ENCODE data around the gene GLRX.
"Not testable (repeated sequence)": the region's sequence is repeated elsewhere in the genome, so short reads cannot be mapped to it uniquely, and the experiment has no call there.

GLRX gene

GRCh38 chr5:95843733-95844223 is 21.3 kb upstream of the GLRX start:
- Mint-ChIP-seq H3K27ac (peak overlapping the region; percentile 88), H3K9me3 (no peaks in the 10 kb centered on the region), H3K4me1 (ENCODE audit: low read depth) (peaks cover 60% of the 10 kb centered on the region), H3K27me3 (peaks cover 3% of the 10 kb centered on the region), H3K36me3 (ENCODE audit: low read depth) (no peaks in the 10 kb centered on the region), H3K4me3 (no peak overlapping the region)
- intact Hi-C loops (cut with micrococcal nuclease) = loop anchor here (1.0 to 5.0 kb wide), 5 partner anchors 19 to 286 kb away; partner anchors contain the start of genes ARSK and RFESD

GRCh38 chr5:95842854-95843544 is 20.5 kb upstream of the GLRX start:
- H3K27ac Mint-ChIP-seq = peak overlapping the region; percentile 88
- peaks cover 65% of the 10 kb centered on the region for H3K4me1 Mint-ChIP-seq (ENCODE audit: low read depth)
- H3K9me3 Mint-ChIP-seq = no peaks in the 10 kb centered on the region
- no peaks in the 10 kb centered on the region for H3K36me3 Mint-ChIP-seq (ENCODE audit: low read depth)
- peaks cover 2% of the 10 kb centered on the region for H3K27me3 Mint-ChIP-seq
- intact Hi-C loops (cut with micrococcal nuclease) = loop anchor here (1.0 to 5.0 kb wide), 5 partner anchors 18 to 286 kb away; partner anchors contain the start of genes ARSK and RFESD
- H3K4me3 Mint-ChIP-seq = no peak overlapping the region

GRCh38 chr5:95841914-95842812 is 19.6 kb upstream of the GLRX start:
- Mint-ChIP-seq H3K9me3 (no peaks in the 10 kb centered on the region), H3K36me3 (ENCODE audit: low read depth) (no peaks in the 10 kb centered on the region), H3K27me3 (no peaks in the 10 kb centered on the region), H3K4me1 (ENCODE audit: low read depth) (peaks cover 71% of the 10 kb centered on the region), H3K27ac (peak overlapping the region; percentile 88), H3K4me3 (no peak overlapping the region)
- intact Hi-C loops (cut with micrococcal nuclease) = loop anchor here (2.0 to 5.0 kb wide), 4 partner anchors 17 to 285 kb away; partner anchors contain the start of genes ARSK and RFESD

GRCh38 chr5:95840956-95841705 is 18.6 kb upstream of the GLRX start:
- Mint-ChIP-seq H3K9me3 (no peaks in the 10 kb centered on the region), H3K36me3 (ENCODE audit: low read depth) (no peaks in the 10 kb centered on the region), H3K27me3 (no peaks in the 10 kb centered on the region), H3K4me3 (no peak overlapping the region), H3K4me1 (ENCODE audit: low read depth) (peaks cover 78% of the 10 kb centered on the region), H3K27ac (peak overlapping the region; percentile 88)
- intact Hi-C loops (cut with micrococcal nuclease) = loop anchor here (5.0 kb wide), 2 partner anchors 34 to 284 kb away; partner anchors contain the start of gene ARSK

- Mint-ChIP-seq H3K27ac (peak overlapping the region; percentile 88), H3K36me3 (ENCODE audit: low read depth) (no peaks in the 10 kb centered on the region), H3K4me3 (no peak overlapping the region), H3K9me3 (no peaks in the 10 kb centered on the region), H3K4me1 (ENCODE audit: low read depth) (peaks cover 79% of the 10 kb centered on the region), H3K27me3 (no peaks in the 10 kb centered on the region)
- intact Hi-C loops (cut with micrococcal nuclease) = loop anchor here (5.0 kb wide), 2 partner anchors 32 to 282 kb away; partner anchors contain the start of gene ARSK
These were observed 17.1 kb upstream of the GLRX start for GRCh38 chr5:95839658-95840057.

GRCh38 chr5:95838556-95838955 is 16.0 kb upstream of the GLRX start:
- no peaks in the 10 kb centered on the region for H3K9me3 Mint-ChIP-seq
- H3K36me3 Mint-ChIP-seq (ENCODE audit: low read depth) = no peaks in the 10 kb centered on the region
- no peaks in the 10 kb centered on the region for H3K27me3 Mint-ChIP-seq
- intact Hi-C loops (cut with micrococcal nuclease) = no loop called here
- no peak overlapping the region for H3K4me3 Mint-ChIP-seq
- peaks cover 85% of the 10 kb centered on the region for H3K4me1 Mint-ChIP-seq (ENCODE audit: low read depth)
- H3K27ac Mint-ChIP-seq = no peak overlapping the region

- Mint-ChIP-seq H3K4me3 (no peak overlapping the region), H3K27ac (no peak overlapping the region), H3K36me3 (ENCODE audit: low read depth) (no peaks in the 10 kb centered on the region), H3K9me3 (no peaks in the 10 kb centered on the region), H3K27me3 (no peaks in the 10 kb centered on the region), H3K4me1 (ENCODE audit: low read depth) (peaks cover 83% of the 10 kb centered on the region)
- intact Hi-C loops (cut with micrococcal nuclease) = no loop called here
These were observed 15.5 kb upstream of the GLRX start for GRCh38 chr5:95838001-95838520.

GRCh38 chr5:95837492-95837891 is 15.0 kb upstream of the GLRX start:
- Mint-ChIP-seq H3K27ac (no peak overlapping the region), H3K27me3 (no peaks in the 10 kb centered on the region), H3K36me3 (ENCODE audit: low read depth) (no peaks in the 10 kb centered on the region), H3K4me1 (ENCODE audit: low read depth) (peaks cover 83% of the 10 kb centered on the region), H3K4me3 (no peak overlapping the region), H3K9me3 (no peaks in the 10 kb centered on the region)
- intact Hi-C loops (cut with micrococcal nuclease) = no loop called here

- Mint-ChIP-seq H3K27ac (peak overlapping the region; percentile 35), H3K4me1 (ENCODE audit: low read depth) (peaks cover 83% of the 10 kb centered on the region)
- H3K36me3 Mint-ChIP-seq (ENCODE audit: low read depth); H3K4me3 Mint-ChIP-seq; H3K9me3 Mint-ChIP-seq; H3K27me3 Mint-ChIP-seq; intact Hi-C loops (cut with micrococcal nuclease): not testable (repeated sequence)
These were observed 14.4 kb upstream of the GLRX start for GRCh38 chr5:95836971-95837370.

- H3K27me3 Mint-ChIP-seq = no peaks in the 10 kb centered on the region
- no peaks in the 10 kb centered on the region for H3K36me3 Mint-ChIP-seq (ENCODE audit: low read depth)
- H3K4me3 Mint-ChIP-seq = no peak overlapping the region
- intact Hi-C loops (cut with micrococcal nuclease) = no loop called here
- peak overlapping the region; percentile 35 for H3K27ac Mint-ChIP-seq
- peaks cover 80% of the 10 kb centered on the region for H3K4me1 Mint-ChIP-seq (ENCODE audit: low read depth)
- H3K9me3 Mint-ChIP-seq = no peaks in the 10 kb centered on the region
These were observed 14.0 kb upstream of the GLRX start for GRCh38 chr5:95836544-95836943.

- Mint-ChIP-seq H3K36me3 (ENCODE audit: low read depth) (no peaks in the 10 kb centered on the region), H3K27ac (peak overlapping the region; percentile 88), H3K4me1 (ENCODE audit: low read depth) (peaks cover 73% of the 10 kb centered on the region), H3K4me3 (peak overlapping the region; percentile 80), H3K27me3 (no peaks in the 10 kb centered on the region), H3K9me3 (no peaks in the 10 kb centered on the region)
- intact Hi-C loops (cut with micrococcal nuclease) = no loop called here
These were observed 13.3 kb upstream of the GLRX start for GRCh38 chr5:95835682-95836385.

- Mint-ChIP-seq H3K27ac (peak overlapping the region; percentile 28), H3K36me3 (ENCODE audit: low read depth) (no peaks in the 10 kb centered on the region), H3K4me1 (ENCODE audit: low read depth) (peaks cover 55% of the 10 kb centered on the region), H3K27me3 (no peaks in the 10 kb centered on the region), H3K9me3 (no peaks in the 10 kb centered on the region), H3K4me3 (no peak overlapping the region)
- intact Hi-C loops (cut with micrococcal nuclease) = loop anchor here (1.0 kb wide), 1 partner anchor 8 kb away; no protein-coding TSS in a partner anchor
These were observed 10.1 kb upstream of the GLRX start for GRCh38 chr5:95832664-95833063.

- no peak overlapping the region for H3K27ac Mint-ChIP-seq
- peaks cover 58% of the 10 kb centered on the region for H3K4me1 Mint-ChIP-seq (ENCODE audit: low read depth)
- intact Hi-C loops (cut with micrococcal nuclease) = no loop called here
These were observed 7.7 kb upstream of the GLRX start for GRCh38 chr5:95830226-95830625.

More at GRCh38 chr5:95830226-95830625, 7.7 kb upstream of the GLRX start:
- Mint-ChIP-seq H3K27me3 (no peaks in the 10 kb centered on the region), H3K9me3 (no peaks in the 10 kb centered on the region), H3K36me3 (ENCODE audit: low read depth) (no peaks in the 10 kb centered on the region), H3K4me3 (no peak overlapping the region)

All from dendritic cell treated with granulocyte-macrophage colony-stimulating factor and Interleukin-4, amounts not matched to agents 40 ng/mL and 50 ng/mL, for 4 days (primary cell).